Tibial nerve (tissue), 4 donors: ENCODE data around the gene COPG2.

Experiments used
- EP300 ChIP-seq, 2 donors: sonication (generic); formaldehyde crosslinking; IDR thresholded peaks; one replicate each; pipeline ENCODE4 v1.6.1; 2017; ENCODE audit warnings: antibody characterized with exemption in 2 of 2, mild to moderate bottlenecking in 1 of 2
- POLR2A ChIP-seq, 2 donors: fragments of 450-650 bp; IDR thresholded peaks; one replicate each; pipeline ENCODE4 v1.6.1; 2017; ENCODE audit warnings: antibody characterized with exemption in 2 of 2, mild to moderate bottlenecking in 2 of 2, moderate library complexity in 2 of 2
- TF ChIP-seq, protein P1 (sequence below), 5 experiments: fragments of 200-600 bp in 3 of 5; fragments of 450-650 bp in 2 of 5; sonication (generic) in 3 of 5; IDR thresholded peaks; one replicate each; pipeline ENCODE4 v1.5.1; 2016 to 2019; ENCODE audit warnings: antibody characterized with exemption in 5 of 5, mild to moderate bottlenecking in 3 of 5, moderate library complexity in 2 of 5

DNA sequence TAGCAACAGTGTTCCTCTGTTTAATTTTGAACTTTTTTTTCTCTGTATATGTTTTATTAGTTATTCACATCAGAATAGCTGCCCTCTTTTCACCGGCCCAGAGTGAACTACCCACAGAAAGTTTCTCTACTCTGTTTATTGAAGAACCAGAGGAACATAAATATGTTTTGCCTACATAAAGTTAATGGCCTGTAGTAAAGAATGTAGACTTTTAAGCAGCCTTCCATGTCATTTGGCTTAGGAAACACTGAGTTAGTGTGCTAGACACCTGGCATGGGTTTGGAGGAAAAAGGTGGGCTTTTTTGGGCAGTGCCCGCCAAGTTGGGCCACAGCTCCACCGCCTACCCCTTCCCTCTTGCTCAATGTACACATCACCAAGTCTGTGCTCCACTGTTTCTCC lies 185.5 kb downstream of the COPG2 start:
- TF ChIP-seq, protein P1, sequence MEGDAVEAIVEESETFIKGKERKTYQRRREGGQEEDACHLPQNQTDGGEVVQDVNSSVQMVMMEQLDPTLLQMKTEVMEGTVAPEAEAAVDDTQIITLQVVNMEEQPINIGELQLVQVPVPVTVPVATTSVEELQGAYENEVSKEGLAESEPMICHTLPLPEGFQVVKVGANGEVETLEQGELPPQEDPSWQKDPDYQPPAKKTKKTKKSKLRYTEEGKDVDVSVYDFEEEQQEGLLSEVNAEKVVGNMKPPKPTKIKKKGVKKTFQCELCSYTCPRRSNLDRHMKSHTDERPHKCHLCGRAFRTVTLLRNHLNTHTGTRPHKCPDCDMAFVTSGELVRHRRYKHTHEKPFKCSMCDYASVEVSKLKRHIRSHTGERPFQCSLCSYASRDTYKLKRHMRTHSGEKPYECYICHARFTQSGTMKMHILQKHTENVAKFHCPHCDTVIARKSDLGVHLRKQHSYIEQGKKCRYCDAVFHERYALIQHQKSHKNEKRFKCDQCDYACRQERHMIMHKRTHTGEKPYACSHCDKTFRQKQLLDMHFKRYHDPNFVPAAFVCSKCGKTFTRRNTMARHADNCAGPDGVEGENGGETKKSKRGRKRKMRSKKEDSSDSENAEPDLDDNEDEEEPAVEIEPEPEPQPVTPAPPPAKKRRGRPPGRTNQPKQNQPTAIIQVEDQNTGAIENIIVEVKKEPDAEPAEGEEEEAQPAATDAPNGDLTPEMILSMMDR (IDR thresholded peaks at IDR 0.05): no peak
- TF ChIP-seq POLR2A (IDR thresholded peaks at IDR 0.05) (no peak), EP300 (IDR thresholded peaks at IDR 0.05) (no peak)
